Neural progenitor cell (in vitro differentiated cells): ENCODE data around the gene HFM1. TPM values are rescaled to one million over a fixed set of nuclear protein-coding genes. Genes with fewer than 3 reads are reported as not detected.
A peak's percentile ranks its signal among the peaks of the same experiment; 100 is the strongest.

Source experiments
- DNase-seq: peaks from one replicate; pipeline ENCODE4 v3.0.0-alpha.2; 2016; ENCODE audit warnings: low spot score
- H2AFZ ChIP-seq: fragments of 200-600 bp; sonication (generic); replicated peaks from 2 replicates; pipeline ENCODE4 v1.6.1; 2016; ENCODE audit warnings: antibody characterized with exemption
- H3F3A ChIP-seq: fragments of 200-600 bp; sonication (generic); 2 replicates; pipeline ENCODE4 v1.6.1; 2016; ENCODE audit warnings: antibody characterized with exemption, low read depth
- H3K27ac ChIP-seq: fragments of 200-600 bp; sonication (generic); 2 replicates; pipeline ENCODE4 v1.5.1; 2016; ENCODE audit warnings: mild to moderate bottlenecking
- H3K27me3 ChIP-seq: fragments of 200-600 bp; sonication (generic); 2 replicates; pipeline ENCODE4 v1.6.1; 2016; ENCODE audit warnings: mild to moderate bottlenecking, moderate library complexity
- H3K36me3 ChIP-seq: fragments of 200-600 bp; sonication (generic); 2 replicates; pipeline ENCODE4 v1.5.1; 2016
- H3K4me1 ChIP-seq: fragments of 200-600 bp; sonication (generic); 2 replicates; pipeline ENCODE4 v1.6.1; 2016; ENCODE audit warnings: mixed run types
- H3K4me2 ChIP-seq: fragments of 200-600 bp; sonication (generic); 2 replicates; pipeline ENCODE4 v1.6.1; 2016
- H3K4me3 ChIP-seq: fragments of 200-600 bp; sonication (generic); 2 replicates; pipeline ENCODE4 v1.5.1; 2016
- H3K79me2 ChIP-seq: fragments of 200-600 bp; sonication (generic); 2 replicates; pipeline ENCODE4 v1.6.1; 2016; ENCODE audit warnings: low read depth
- H3K9ac ChIP-seq: fragments of 200-600 bp; sonication (generic); 2 replicates; pipeline ENCODE4 v1.6.1; 2016
- H3K9me3 ChIP-seq: fragments of 200-600 bp; sonication (generic); 2 replicates; pipeline ENCODE4 v1.5.1; 2016; ENCODE audit warnings: low read depth
- H4K20me1 ChIP-seq: fragments of 200-600 bp; sonication (generic); 2 replicates; pipeline ENCODE4 v1.6.1; 2016; ENCODE audit warnings: low read depth
- H3K27ac Mint-ChIP-seq: 3 replicates; pipeline ENCODE4 v1.8.0; 2021; ENCODE audit warnings: mixed read lengths
- H3K27me3 Mint-ChIP-seq: 2 replicates; pipeline ENCODE4 v1.8.0; 2022; ENCODE audit warnings: low read depth, mild to moderate bottlenecking, inconsistent platforms, moderate library complexity, mixed read lengths; ENCODE audit not compliant: insufficient read depth
- H3K36me3 Mint-ChIP-seq: 3 replicates; pipeline ENCODE4 v1.8.0; 2021; ENCODE audit warnings: mixed read lengths
- H3K4me1 Mint-ChIP-seq: 3 replicates; pipeline ENCODE4 v1.8.0; 2021; ENCODE audit warnings: mixed read lengths
- H3K4me3 Mint-ChIP-seq: 3 replicates; pipeline ENCODE4 v1.8.0; 2021; ENCODE audit warnings: mild to moderate bottlenecking, moderate library complexity, mixed read lengths
- H3K9me3 Mint-ChIP-seq: 3 replicates; pipeline ENCODE4 v1.8.0; 2020; ENCODE audit warnings: mixed read lengths
- EZH2 ChIP-seq: fragments of 200-600 bp; sonication (generic); IDR thresholded peaks from 2 replicates; pipeline ENCODE4 v1.6.1; 2017; ENCODE audit warnings: antibody characterized with exemption, mild to moderate bottlenecking, moderate library complexity
- EZH2phosphoT487 ChIP-seq: fragments of 200-600 bp; sonication (generic); IDR thresholded peaks from 2 replicates; pipeline ENCODE4 v1.6.1; 2017; ENCODE audit warnings: antibody characterized with exemption
- total RNA-seq: library from RNA; depleted of rRNA; stranded (reverse); fragments of >200 nt; gene quantifications from 2 replicates; pipeline ENCODE4 v1.2.3, GENCODE V29; 2015; ENCODE audit warnings: low replicate concordance
- TF ChIP-seq, protein P1 (sequence below): fragments of 200-600 bp; sonication (generic); IDR thresholded peaks from 2 replicates; pipeline ENCODE4 v1.5.1; 2017; ENCODE audit warnings: antibody characterized with exemption, mild to moderate bottlenecking

The HFM1 gene
- total RNA-seq, 1 donor from 2014 or later: 36.3 TPM

DNA sequence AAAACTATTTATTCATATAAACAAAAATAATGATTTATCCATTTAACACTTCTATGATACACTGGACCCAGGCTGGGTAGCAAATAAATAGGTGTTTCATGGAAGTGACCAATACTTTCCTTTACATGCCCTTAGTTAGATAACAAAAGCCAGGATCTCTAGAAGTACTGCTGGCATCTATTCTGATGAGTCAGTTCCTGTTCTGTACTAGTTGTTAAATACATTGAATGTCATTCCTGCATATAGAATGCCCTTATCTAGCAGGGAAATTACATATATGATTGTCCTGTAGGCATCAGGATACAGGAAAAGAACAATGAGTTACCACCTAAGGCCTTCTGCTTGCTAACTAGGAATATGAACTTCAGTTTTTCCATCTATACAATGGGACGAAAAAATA is 130.8 kb downstream of the HFM1 start:
- Mint-ChIP-seq H3K9me3 (no peaks in the 10 kb centered on the region), H3K36me3 (peaks cover 8% of the 10 kb centered on the region), H3K4me3 (no peak overlapping the region), H3K4me1 (no peaks in the 10 kb centered on the region), H3K27me3 (no peaks in the 10 kb centered on the region), H3K27ac (no peak overlapping the region)
- Histone ChIP-seq H3K27ac (no peak overlapping the region), H3K4me3 (no peak overlapping the region), H3K4me1 (peaks cover 12% of the 10 kb centered on the region), H3K36me3 (no peaks in the 10 kb centered on the region), H4K20me1 (no peaks in the 10 kb centered on the region), H3F3A (peaks cover 4% of the 10 kb centered on the region), H3K4me2 (no peak overlapping the region), H3K79me2 (no peaks in the 10 kb centered on the region), H3K9ac (no peak overlapping the region), H2AFZ (no peak overlapping the region), H3K9me3 (no peaks in the 10 kb centered on the region), H3K27me3 (no peaks in the 10 kb centered on the region)
- DNase-seq: no peak
- TF ChIP-seq, protein P1, sequence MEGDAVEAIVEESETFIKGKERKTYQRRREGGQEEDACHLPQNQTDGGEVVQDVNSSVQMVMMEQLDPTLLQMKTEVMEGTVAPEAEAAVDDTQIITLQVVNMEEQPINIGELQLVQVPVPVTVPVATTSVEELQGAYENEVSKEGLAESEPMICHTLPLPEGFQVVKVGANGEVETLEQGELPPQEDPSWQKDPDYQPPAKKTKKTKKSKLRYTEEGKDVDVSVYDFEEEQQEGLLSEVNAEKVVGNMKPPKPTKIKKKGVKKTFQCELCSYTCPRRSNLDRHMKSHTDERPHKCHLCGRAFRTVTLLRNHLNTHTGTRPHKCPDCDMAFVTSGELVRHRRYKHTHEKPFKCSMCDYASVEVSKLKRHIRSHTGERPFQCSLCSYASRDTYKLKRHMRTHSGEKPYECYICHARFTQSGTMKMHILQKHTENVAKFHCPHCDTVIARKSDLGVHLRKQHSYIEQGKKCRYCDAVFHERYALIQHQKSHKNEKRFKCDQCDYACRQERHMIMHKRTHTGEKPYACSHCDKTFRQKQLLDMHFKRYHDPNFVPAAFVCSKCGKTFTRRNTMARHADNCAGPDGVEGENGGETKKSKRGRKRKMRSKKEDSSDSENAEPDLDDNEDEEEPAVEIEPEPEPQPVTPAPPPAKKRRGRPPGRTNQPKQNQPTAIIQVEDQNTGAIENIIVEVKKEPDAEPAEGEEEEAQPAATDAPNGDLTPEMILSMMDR: no peak
- no peak for TF ChIP-seq EZH2
- TF ChIP-seq EZH2phosphoT487: no peak

DNA sequence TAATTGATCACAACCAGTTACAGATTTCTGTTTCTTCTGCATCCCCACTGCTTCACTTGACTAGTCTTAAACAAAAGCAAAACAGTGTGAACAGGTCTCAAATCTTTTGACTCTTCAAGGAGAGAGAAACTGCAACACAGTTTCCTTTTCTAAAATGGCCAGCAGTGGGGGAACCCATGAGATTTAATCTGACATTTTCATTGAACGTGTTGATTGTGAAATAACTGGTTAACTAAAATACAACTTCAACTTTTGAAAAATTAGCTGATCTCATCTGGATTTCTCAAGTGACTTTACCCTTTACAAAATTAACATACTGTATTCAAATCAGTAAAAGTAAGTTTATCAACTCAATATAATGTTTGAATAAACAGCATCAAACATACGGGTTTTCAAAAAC is 143.0 kb downstream of the HFM1 start:
- no peaks in the 10 kb centered on the region for H3F3A ChIP-seq
- no peak overlapping the region for H3K4me3 Mint-ChIP-seq
- no peaks in the 10 kb centered on the region for H4K20me1 ChIP-seq
- no peak for TF ChIP-seq EZH2
- DNase-seq: peak; percentile 8
- H3K4me1 Mint-ChIP-seq: no peaks in the 10 kb centered on the region
- no peaks in the 10 kb centered on the region for H3K79me2 ChIP-seq
- no peak overlapping the region for H3K27ac Mint-ChIP-seq
- H3K9me3 Mint-ChIP-seq: peaks cover 4% of the 10 kb centered on the region
- peak overlapping the region; percentile 1 for H2AFZ ChIP-seq
- H3K27me3 Mint-ChIP-seq: no peaks in the 10 kb centered on the region
- no peak overlapping the region for H3K4me2 ChIP-seq
- no peaks in the 10 kb centered on the region for H3K27me3 ChIP-seq
- peaks cover 13% of the 10 kb centered on the region for H3K4me1 ChIP-seq
- H3K4me3 ChIP-seq: no peak overlapping the region
- no peaks in the 10 kb centered on the region for H3K9me3 ChIP-seq
- H3K9ac ChIP-seq: no peak overlapping the region
- no peaks in the 10 kb centered on the region for H3K36me3 ChIP-seq
- peaks cover 9% of the 10 kb centered on the region for H3K36me3 Mint-ChIP-seq
- H3K27ac ChIP-seq: no peak overlapping the region

DNA sequence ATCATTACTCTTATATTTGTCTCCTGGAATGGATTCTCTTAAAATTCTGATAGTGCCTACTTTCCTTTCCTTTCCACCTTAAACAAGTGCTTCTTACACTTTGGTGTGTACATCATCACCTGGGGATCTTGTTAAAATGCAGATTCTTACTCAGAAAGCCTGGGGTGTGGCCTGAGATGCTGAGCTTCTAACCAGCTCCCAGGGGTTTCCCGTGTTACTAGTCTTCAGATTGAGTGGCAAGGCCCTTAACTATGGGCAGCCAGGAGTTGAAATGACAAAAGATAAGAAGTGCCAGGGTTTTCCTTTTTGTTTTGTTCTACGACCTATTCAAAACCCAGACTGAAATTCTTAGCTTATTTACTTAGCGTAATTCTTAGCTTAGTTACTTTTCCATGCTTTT is 159.2 kb downstream of the HFM1 start:
- Histone ChIP-seq H3K27me3 (no peaks in the 10 kb centered on the region), H3K79me2 (no peaks in the 10 kb centered on the region), H3K27ac (no peak overlapping the region), H3K9ac (no peak overlapping the region), H3K4me1 (peaks cover 17% of the 10 kb centered on the region), H3K36me3 (no peaks in the 10 kb centered on the region), H3F3A (peaks cover 9% of the 10 kb centered on the region), H3K9me3 (no peaks in the 10 kb centered on the region), H4K20me1 (no peaks in the 10 kb centered on the region), H2AFZ (no peak overlapping the region), H3K4me3 (no peak overlapping the region), H3K4me2 (no peak overlapping the region)
- Mint-ChIP-seq H3K9me3 (peaks cover 7% of the 10 kb centered on the region), H3K4me1 (peaks cover 3% of the 10 kb centered on the region), H3K27me3 (no peaks in the 10 kb centered on the region), H3K36me3 (no peaks in the 10 kb centered on the region), H3K27ac (no peak overlapping the region), H3K4me3 (no peak overlapping the region)
- DNase-seq: peak; percentile 16
- TF ChIP-seq, protein P1: no peak
- no peak for TF ChIP-seq EZH2
- TF ChIP-seq EZH2phosphoT487: no peak

DNA sequence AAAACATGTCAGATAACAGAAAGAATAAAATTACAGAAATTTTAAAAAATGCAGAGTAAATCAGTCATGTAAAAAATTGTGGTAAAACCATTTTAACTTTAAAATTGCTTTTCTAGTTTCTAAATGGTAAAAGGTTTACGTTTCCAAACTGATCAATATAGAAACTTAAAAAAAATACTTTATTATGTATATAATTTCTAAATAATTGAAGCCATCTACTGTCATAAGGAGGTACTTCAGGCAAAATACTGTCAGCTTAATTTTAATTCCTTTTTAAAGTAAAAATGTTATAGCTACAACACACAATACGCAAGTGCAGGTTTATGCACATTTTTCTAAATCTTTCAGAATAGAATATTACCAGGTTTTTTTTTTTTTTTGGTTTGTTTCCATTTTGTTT is 159.9 kb downstream of the HFM1 start:
- no peak overlapping the region for H2AFZ ChIP-seq
- H3K4me1 ChIP-seq: peaks cover 20% of the 10 kb centered on the region
- H3K9ac ChIP-seq: no peak overlapping the region
- H3K79me2 ChIP-seq: no peaks in the 10 kb centered on the region
- H3K27me3 ChIP-seq: no peaks in the 10 kb centered on the region
- peaks cover 10% of the 10 kb centered on the region for H3F3A ChIP-seq
- no peaks in the 10 kb centered on the region for H4K20me1 ChIP-seq
- H3K4me3 ChIP-seq: no peak overlapping the region
- Mint-ChIP-seq H3K27me3 (no peaks in the 10 kb centered on the region), H3K9me3 (peaks cover 5% of the 10 kb centered on the region), H3K4me3 (no peak overlapping the region), H3K27ac (no peak overlapping the region), H3K4me1 (peaks cover 4% of the 10 kb centered on the region), H3K36me3 (no peaks in the 10 kb centered on the region)
- DNase-seq: no peak
- H3K36me3 ChIP-seq: no peaks in the 10 kb centered on the region
- H3K9me3 ChIP-seq: no peaks in the 10 kb centered on the region
- no peak overlapping the region for H3K27ac ChIP-seq
- no peak for TF ChIP-seq EZH2
- TF ChIP-seq, protein P1: peak; percentile 5
- no peak overlapping the region for H3K4me2 ChIP-seq
